H4 (cell line): ENCODE measurements around the gene CD83. TPM values are rescaled to one million over a fixed set of nuclear protein-coding genes. Genes with fewer than 3 reads are reported as not detected.
"Not testable (repeated sequence)": the region's sequence is repeated elsewhere in the genome, so short reads cannot be mapped to it uniquely, and the experiment has no call there.

Experiments
- DNase-seq: peaks from one replicate; pipeline ENCODE4 v3.0.0-alpha.2; 2015; ENCODE audit warnings: low spot score
- total RNA-seq: library from RNA; depleted of rRNA; stranded (reverse); fragments of >200 nt; shearing (Covaris generic); gene quantifications from 2 replicates; pipeline ENCODE4 v1.2.3, GENCODE V29; 2014; rRNA removed

Gene CD83, protein sequence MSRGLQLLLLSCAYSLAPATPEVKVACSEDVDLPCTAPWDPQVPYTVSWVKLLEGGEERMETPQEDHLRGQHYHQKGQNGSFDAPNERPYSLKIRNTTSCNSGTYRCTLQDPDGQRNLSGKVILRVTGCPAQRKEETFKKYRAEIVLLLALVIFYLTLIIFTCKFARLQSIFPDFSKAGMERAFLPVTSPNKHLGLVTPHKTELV
- 3.8 and 5.3 TPM in 2 replicates for total RNA-seq

DNA sequence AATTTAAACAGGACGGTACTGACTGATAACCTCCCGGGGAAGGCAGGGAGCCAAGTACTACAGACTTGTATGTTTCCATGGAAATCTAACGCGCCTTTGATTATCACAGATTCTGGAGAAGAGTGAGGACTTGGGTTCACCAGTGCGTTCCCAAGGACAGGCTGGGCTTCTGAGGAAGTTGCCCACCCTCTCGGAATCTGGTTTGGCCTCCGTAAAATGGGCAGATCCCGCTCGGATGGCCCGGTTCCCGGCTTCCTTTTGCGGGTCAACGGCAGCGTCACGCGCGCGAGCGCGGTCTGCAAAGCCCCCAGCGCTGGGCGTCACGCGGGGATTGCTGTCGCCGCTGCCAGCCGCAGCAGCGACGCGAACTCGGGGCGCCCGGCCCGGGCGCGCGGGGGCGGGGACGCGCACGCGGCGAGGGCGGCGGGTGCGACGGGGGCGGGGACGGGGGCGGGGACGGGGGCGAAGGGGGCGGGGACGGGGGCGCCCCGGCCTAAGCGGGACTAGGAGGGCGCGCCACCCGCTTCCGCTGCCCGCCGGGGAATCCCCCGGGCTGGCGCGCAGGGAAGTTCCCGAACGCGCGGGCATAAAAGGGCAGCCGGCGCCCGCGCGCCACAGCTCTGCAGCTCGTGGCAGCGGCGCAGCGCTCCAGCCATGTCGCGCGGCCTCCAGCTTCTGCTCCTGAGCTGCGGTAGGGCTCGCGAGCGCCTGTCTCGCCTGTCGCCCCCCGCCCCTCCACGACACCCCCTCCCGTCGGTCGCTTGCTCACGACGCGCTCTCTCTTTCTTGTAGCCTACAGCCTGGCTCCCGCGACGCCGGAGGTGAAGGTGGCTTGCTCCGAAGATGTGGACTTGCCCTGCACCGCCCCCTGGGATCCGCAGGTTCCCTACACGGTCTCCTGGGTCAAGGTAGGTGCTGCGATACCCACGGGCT is at the start of gene CD83:
Gene CD83, plus strand, starts transcription at position 615 of the 933 bp plus-strand sequence. Its CDS starts 40 bp downstream, at position 655.
- peak; percentile 13 for DNase-seq

DNA sequence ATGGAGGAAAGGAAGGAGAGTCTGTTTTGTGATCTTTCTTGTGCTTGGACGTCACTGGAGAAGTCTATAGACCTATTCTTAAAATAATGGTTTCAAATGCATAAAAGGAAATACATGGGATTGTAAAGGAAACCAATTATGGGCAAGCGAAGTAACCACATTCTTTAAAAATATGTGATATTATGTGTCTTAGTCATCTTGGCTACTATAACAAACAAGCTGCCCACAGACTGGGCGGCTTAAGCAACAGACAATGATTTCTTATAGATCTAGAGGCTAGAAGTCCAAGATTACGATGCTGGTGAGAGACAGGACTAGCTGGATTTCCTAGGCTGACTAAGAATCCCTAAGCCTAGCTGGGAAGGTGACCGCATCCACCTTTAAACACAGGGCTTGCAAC is 49.4 kb upstream of the CD83 start:
- peak; percentile 79 for DNase-seq

DNA sequence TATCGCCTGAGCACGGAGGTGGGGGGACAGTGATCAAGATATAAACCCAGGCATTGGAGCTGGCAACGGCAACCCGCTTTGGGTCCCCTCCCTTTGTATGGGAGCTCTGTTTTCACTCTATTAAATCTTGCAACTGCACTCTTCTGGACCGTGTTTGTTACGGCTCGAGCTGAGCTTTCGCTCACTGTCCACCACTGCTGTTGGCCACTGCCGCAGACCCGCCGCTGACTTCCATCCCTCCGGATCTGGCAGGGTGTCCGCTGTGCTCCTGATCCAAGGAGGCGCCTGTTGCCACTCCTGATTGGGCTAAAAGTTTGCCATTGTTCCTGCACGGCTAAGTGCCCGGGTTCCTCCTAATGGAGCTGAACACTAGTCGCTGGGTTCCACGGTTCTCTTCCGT is 48.9 kb upstream of the CD83 start:
- DNase-seq: no peak

DNA sequence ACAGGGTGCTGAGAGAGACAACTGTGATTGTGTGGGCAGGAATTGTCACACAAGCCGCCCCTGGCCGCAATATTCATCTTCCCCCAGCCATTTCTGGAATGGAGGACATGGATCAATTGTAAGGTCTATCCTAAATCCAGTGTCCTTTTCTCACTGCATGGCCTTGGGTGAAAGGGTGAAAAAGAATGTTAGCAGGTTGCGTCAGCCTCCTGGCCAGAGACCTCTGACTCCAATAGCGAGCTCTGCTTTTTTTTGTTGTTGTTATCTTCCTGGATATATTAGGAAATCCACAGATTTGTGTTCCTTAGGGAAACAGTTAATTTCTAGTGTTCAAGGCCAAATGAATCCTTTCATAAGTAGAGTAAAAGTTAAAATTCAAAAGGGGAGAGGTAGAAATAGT is 47.1 kb upstream of the CD83 start:
- DNase-seq: no peak

DNA sequence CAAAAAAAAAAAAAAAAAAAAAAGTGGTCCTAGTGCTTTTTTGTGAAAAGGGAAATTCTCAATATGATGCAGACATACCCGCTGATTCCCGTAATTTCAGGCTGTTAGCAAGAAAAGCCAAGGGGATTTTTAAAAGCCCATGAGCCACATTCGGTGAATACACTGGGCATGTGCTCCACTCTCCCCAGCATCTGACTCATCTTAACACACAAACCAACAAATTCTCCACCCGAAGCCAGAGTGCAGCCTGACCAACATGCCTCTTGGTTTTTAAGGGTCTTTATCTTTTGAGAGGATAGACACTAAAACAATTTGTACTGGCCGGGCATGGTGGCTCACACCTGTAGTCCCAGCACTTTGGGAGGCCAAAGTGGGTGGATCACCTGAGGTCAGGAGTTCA is 45.5 kb upstream of the CD83 start:
- no peak for DNase-seq

DNA sequence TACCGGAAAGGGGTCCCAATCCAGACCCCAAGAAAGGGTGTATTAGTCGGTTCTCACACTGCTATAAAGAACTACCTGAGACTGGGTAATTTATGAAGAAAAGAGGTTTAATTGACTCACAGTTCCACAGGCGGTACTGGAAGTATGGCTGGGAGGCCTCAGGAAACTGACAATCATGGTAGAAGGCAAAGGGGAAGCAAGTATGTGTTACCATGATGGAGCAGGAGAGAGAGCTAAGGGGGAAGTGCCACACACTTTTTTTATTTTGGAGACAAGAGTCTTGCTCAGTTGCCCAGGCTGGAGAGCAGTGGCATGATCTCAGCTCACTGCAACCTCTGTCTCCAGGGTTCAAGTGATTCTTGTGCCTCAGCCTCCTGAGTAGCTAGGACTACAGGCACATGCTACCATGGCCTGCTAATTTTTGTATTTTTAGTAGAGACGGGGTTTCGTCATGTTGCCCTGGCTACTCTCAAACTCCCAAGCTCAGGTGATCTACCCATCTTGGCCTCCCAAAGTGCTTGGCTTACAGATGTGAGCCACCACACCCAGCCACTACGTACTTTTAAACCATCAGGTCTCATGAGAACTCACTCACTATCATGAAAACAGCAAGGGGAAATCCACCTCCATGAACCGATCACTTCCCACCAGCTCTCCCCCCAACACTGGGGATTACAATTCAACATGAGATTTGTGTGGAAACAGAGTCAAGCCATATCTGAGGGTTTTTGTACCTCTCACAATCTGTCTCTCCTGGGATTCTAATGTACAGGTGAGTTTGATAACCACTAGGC is 43.8 kb upstream of the CD83 start:
- DNase-seq: not testable (repeated sequence)

DNA sequence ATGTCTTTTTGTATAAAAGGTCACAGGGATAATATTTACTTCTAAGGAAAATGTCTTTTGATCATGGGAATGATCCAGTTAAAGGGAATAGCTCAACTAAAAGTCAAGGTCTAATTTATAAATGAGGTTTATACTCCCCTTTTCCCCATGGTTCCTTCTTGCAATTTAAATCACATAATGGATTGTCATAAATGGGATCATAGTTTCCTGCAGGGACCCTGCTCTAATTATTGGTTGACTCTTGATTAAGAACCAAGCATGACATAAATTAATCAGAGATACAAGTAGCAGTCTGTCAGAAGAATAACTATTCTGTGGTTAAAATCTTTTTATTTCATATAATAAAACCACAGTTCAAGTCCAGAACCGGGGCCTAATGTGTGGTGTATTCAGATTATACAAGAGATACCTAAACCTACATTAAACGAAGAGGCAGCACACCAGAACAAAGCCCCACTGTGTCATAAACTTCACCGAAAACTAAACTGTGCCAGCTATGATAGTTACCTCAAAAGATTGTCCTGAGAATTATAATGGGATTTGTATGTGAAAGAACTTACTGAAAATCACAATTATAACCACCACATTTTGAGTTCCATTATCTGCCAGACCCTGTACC is 43.0 kb upstream of the CD83 start:
- DNase-seq: no peak

DNA sequence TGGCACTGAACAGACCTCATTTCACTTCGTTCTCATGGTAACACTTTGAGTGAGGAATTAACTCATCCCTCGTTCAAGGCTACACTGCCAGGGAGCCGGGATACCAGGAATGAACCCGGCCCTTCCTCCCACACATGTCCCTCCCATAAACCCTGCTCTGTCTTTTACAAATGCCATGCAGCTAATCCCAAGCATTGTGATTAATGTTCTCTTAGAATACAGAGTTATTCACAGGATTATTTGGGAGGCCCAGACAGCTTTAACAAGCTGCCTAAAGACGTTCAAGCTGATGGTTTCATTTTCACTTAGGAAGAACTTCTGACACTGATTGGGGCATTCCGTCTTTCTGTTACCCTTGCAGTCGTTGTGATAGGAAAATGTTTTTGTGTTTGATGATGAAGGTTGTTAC is 42.5 kb upstream of the CD83 start:
- peak; percentile 40 for DNase-seq

DNA sequence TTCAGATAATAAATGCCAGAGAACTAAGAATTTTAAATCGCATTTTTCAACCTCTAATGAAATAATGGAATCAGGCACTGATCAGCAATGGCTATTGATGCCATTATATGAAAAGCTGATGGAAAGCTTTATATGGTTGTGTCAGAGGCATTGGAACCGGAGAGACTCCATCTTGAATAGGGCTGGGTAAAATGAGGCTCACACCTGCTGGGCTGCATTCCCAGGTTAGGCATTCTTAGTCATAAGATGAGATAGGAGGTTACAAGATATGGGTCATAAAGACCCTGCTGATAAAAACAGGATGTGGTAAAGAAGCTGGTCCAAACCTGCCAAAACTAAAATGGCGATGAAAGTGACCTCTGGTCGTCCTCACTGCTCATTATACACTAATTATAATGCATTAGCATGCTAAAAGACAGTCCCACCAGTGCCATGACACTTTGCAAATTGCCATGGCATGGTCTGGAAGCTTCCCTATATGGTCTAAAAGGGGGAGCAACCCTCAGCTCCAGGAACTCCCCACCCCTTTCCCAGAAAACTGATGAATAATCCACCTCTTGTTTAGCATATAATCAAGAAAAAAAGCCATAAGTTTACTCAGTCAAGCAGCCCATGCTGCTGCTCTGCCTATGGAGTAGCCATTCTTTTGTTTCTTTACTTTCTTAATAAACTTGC is 40.2 kb upstream of the CD83 start:
- no peak for DNase-seq

DNA sequence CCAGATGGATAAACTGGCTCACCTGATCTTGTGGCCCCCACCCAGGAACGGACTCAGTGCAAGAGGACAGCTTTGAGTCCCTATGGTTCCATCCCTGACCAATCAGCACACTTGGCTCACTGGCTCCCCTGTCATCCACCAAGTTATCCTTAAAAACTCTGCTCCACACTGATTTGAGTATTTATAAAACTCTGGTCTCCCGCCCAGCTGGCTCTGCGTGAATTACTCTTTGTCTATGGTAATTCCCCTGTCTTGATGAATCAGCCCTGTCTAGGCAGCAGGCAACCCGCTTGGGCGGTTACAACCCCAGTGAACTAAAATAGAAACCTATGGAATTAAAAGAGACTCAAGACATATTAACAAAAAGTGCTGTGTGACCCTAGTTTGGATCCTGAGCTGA is 38.1 kb upstream of the CD83 start:
- peak; percentile 41 for DNase-seq

DNA sequence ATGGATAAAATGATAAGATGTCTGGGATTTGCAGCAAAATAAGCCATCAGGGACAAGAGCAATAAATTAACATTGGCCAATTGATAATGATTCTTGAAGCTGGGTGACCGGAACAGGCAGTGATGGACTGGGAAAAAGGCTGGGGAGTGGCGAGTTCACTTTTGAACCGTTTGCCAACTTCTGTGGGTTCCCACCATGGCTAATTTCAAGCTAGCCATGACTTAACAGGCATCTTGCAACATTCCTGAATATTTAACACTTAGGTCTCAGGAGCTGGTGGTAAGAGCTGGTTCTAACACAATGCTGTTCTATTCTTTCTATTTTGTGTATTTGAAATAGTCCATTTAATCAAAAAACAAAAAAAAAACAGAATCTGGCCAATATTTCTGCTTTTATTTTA is 37.6 kb upstream of the CD83 start:
- DNase-seq: no peak

DNA sequence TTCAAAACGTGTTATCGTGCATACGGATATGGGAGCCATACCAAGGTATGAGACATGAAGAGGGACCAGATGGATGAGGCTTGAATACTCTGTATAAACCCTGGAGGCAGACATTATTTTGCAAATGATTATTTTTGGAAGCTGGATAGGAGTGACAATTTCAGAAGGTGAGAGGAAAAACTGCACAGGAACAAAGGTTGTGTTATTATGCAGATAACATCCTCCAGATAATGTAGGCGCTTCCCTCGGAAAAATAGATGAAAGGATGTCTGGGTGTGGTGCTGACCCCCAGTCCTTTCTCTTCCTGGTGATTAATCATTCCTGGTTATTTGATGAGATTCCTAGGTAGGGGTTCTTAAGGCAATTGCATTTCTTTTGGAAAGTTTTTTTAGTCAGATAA is 36.4 kb upstream of the CD83 start:
- DNase-seq: no peak

DNA sequence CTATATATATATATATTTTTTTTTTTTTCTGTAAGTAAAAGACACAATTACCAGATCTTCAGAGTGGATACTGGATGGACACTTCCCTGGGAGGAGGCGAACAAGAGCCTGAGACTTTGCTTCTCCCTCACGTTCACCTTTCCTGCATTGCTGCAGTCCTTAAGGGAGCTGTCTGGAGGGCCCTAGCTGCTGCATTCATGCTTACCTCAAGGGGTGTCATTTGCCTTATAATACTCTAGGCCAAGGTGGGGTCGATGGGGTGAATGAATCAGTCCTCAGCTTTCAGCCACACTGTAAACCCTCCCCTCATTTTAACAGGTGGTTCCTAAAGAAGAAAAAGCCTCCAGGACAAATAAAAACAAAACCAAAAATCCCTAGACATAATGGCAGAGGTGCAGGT is 34.8 kb upstream of the CD83 start:
- no peak for DNase-seq

DNA sequence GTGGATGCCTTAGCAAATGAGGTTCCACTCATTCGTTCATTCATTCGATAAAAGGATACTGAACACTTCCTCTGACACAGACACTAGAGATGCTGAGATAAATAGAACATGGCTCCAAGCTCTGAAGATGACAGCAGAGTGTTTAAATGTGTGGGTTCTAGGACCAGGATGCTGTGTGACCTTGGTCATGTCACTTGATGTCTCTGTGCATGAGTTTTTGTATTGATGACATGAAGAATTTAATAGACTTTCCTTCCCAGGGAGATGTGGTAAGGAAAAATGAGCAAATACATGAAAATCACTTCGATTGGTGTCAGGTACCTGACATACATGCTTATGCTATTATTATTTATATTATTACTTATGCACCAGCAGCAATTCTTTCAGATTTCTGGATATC is 34.3 kb upstream of the CD83 start:
- no peak for DNase-seq

DNA sequence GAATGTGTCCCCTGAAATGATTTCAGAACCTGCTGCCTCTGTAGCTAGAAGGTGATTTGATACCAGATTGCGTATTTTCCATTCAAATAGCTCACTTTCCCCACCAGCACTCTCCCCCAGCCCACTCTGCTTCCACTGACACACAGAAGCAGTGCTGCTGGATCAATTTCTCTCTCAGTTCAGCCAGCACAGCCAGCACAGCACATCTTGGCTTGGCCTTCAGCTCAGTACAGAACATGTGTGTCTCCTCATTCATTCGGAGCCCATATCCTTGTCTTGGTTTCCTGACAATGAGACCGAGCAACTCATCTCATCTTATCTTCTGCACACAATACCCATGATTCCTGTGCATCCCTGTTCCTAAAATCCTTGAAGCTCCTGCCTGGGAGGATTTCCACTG is 33.8 kb upstream of the CD83 start:
- no peak for DNase-seq

DNA sequence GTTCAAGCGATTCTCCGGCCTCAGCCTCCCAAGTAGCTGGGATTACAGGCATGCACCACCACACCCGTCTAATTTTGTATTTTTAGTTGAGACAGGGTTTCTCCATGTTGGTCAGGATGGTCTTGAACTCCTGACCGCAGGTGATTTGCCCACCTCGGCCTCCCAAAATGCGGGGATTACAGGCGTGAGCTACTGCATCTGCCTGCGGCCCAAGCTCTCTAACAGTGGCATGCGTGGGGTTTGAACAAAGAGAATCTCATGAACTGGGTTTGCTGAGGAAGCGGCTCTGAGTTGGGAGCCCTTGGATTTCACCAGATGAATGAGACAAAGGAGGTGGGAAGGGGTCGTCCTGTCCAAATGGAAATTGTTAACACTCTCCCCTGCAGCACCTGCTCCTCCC is 33.2 kb upstream of the CD83 start:
- no peak for DNase-seq

DNA sequence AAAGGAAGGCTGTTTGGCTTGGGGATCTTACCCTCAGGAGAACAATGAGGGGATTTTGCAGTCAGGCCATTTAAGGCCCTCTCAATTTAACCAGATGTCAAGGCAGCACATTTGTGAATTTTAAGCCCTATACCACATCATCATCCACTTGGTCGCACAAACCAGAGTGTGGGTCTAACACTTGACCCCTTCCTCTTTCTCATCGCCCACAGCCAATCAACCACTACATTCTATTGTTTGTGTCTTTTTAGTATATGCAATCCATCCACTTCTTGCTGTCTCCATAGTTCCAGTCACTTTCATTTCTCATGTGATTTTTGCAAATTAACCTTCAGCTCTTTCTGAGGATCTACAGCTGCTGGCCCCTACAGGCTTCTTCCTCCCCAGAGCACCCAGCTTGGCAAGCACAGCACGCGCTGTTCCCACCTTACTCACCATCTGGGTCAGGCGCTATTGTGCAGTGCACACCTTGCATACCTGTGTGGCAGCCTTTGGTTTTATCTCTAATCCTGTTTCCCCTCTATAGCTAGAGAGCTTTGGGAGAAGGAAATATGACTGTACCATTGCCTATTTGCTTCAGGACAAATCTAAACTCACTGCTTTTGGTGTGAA is 32.3 kb upstream of the CD83 start:
- no peak for DNase-seq

DNA sequence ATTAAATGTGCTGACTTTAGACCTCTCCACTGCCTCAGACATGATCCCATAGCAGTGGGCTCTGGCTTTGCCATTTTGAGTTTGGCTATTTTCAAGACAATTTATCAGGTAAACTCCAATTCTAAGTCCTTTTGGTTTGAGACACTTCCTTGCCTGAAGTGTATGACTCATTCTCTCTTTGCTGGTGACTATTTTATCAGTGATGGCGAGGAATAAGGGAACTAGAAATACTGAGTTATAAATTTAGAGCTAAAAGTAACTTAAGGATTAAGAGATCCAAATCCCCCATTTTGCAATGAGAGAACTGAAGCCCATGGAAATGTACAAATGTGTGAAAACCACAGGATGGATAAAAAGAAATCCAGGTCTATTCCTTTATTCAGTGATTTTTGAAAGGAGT is 30.9 kb upstream of the CD83 start:
- DNase-seq: no peak

DNA sequence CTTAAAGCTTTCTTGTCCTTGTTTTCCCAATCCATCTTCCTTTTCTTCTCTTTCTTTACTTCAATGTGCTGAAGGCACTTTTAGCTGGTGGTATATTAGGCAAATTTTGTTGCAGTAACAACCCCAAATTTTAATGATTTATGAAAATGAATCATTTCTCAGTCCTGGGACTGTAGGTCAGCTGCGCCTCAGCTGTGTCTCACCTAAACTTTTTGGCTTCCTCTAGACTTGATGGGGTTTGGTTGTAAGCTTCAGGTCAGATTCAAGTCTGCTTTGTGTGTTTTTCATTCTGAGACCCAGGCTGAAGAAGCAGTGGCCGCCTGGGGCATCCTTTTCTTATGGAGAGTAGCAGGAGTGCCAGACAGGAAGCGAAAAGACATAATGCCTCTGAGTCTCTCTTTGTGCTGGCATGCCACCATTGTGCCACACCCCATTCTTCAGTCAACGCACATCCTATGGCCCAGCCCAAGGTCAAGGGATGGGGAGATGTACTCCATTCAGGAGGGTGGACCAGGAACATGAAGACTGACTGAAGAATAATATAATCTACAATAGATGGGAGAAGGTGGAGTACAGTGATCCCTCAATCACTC is 28.9 kb upstream of the CD83 start:
- no peak for DNase-seq

DNA sequence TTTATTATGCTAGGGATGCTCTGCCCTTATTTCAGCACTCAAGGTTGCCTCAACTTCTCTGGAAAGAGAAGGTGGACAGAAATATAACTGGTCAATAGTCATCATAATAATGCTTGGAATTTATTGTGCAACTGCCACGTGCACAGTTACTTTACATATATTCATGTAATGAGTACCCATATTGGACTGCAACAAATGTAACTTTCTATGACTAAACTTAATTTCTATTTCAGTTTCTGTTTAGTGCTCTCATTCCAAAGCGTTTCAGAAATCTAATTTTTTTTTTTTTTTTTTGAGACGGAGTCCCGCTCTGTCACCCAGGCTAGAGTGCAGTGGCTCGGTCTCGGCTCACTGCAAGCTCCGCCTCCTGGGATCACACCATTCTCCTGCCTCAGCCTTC is 28.3 kb upstream of the CD83 start:
- no peak for DNase-seq
